Stimulated activated CD4-positive, alpha-beta T cell treated with anti-CD3 and anti-CD28 coated beads, Interleukin-12 subunit alpha, Interleukin-12 subunit beta, amount 100 ng/mL, for 24 hours (primary cell): ENCODE results near the gene SH3PXD2A.
A peak's percentile ranks its signal among the peaks of the same experiment; 100 is the strongest.
"Not testable (repeated sequence)": the region's sequence is repeated elsewhere in the genome, so short reads cannot be mapped to it uniquely, and the experiment has no call there.

Experiments used
- DNase-seq, 2 experiments: peaks; one replicate each; pipeline ENCODE4 v3.0.0-alpha.2; 2020; ENCODE audit warnings: low read depth in 2 of 2

Gene SH3PXD2A

GRCh38 chr10:103747193-103747865 is 108.0 kb downstream of the SH3PXD2A start:
- DNase-seq, result no peak

- DNase-seq, result no peak
Observed at GRCh38 chr10:103746598-103746997, 108.8 kb downstream of the SH3PXD2A start.

- peak; percentile 30 to 45 for DNase-seq
Observed at GRCh38 chr10:103745341-103746247, 109.8 kb downstream of the SH3PXD2A start.

GRCh38 chr10:103742824-103743223 is 112.6 kb downstream of the SH3PXD2A start:
- no peak for DNase-seq

GRCh38 chr10:103740611-103741010 is 114.8 kb downstream of the SH3PXD2A start:
- DNase-seq, result no peak

GRCh38 chr10:103739039-103739764 is 116.2 kb downstream of the SH3PXD2A start:
- DNase-seq, result no peak

GRCh38 chr10:103737735-103738367 is 117.5 kb downstream of the SH3PXD2A start:
- DNase-seq, result no peak

GRCh38 chr10:103736763-103737162 is 118.6 kb downstream of the SH3PXD2A start:
- no peak for DNase-seq

GRCh38 chr10:103736044-103736443 is 119.3 kb downstream of the SH3PXD2A start:
- no peak for DNase-seq

- DNase-seq, result no peak
Observed at GRCh38 chr10:103734731-103735130, 120.6 kb downstream of the SH3PXD2A start.

- no peak for DNase-seq
Observed at GRCh38 chr10:103733045-103733419, 122.3 kb downstream of the SH3PXD2A start.

- no peak for DNase-seq
Observed at GRCh38 chr10:103732339-103733044, 122.9 kb downstream of the SH3PXD2A start.

- DNase-seq, result no peak
Observed at GRCh38 chr10:103731609-103732270, 123.6 kb downstream of the SH3PXD2A start.

- not testable (repeated sequence) for DNase-seq
Observed at GRCh38 chr10:103731026-103731425, 124.3 kb downstream of the SH3PXD2A start.

- no peak for DNase-seq
Observed at GRCh38 chr10:103729851-103730250, 125.5 kb downstream of the SH3PXD2A start.

GRCh38 chr10:103727991-103728689 is 127.2 kb downstream of the SH3PXD2A start:
- no peak for DNase-seq

- no peak for DNase-seq
Observed at GRCh38 chr10:103727546-103727963, 127.8 kb downstream of the SH3PXD2A start.

GRCh38 chr10:103726637-103727036 is 128.7 kb downstream of the SH3PXD2A start:
- DNase-seq, result no peak

GRCh38 chr10:103725242-103725641 is 130.1 kb downstream of the SH3PXD2A start:
- DNase-seq, result no peak

GRCh38 chr10:103724771-103725170 is 130.6 kb downstream of the SH3PXD2A start:
- DNase-seq, result no peak
